Measurements from ENCODE around the gene RPTOR.

RPTOR gene

DNA sequence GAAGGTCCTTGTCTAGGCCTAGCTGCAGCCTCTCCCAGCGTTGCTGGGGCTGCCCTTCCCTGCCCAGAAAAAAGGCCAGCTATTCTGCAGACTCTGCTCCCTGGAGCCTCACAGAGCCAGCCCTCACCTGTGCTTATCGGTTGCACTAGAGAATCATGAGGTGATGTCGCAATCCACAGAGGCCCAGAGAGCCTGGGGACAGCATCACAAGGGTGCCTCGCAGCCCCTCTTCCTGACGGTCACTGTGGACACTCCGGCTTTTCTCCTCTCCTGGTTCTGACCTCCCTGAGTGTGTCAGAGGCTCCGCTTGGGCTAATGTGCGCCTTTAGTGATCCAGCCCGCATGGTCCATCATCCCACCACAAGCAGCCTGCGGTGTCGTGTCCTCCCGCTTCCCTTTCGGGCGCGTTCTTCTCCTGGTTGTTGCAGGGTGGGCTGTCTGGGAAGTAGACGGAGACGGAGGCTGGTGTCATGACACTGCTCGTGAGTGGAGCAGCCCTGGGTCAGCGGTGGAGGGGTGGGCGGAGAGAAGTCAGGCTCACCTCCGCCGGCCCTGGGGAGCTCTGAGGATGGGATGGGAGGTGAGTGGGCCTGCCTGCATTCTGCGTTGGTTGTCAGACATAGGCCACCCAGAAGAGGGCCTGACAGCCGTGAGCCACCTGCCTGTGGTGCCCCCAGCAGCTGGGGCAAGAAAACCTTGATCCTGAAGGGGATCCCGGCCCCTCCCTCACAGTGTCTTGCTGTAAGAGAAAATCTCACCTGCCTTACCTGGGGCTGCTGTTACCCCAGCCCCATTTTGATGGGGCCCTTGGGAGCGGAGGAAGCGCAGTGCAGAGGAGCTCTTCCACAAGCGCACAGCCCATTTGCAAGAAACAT, 281.1 kb downstream of the RPTOR start:
- DNase-seq, result no peak

DNA sequence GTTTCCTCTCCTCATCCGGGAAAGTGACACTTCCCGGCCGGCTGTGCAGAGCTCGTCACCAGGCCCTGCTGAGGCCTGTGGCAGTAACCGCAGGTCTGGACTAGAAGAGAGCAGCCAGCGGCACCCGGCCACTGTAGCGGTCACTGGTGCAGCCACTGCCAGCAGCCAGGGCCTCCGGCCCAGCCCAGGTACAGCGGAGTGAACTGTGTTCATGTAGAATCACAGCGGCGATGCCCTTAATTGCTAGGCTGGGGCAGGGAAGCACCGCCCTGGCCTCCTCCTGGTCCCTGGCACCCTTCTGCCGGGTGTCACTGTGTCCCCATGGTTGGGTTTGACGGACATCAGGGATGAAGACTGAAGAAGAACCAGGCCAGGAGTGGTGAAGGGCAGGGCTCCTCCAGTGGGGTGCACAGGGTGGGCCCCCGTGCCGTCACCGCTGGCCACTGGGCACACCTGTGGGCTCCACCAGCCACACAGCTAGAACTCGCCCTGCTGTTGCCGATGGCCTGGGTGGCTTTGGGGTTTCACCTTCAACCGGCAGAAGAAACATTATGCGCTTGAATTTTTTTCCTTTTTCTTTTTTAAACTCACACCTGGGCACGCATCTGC, 281.8 kb downstream of the RPTOR start:
- DNase-seq, result no peak

DNA sequence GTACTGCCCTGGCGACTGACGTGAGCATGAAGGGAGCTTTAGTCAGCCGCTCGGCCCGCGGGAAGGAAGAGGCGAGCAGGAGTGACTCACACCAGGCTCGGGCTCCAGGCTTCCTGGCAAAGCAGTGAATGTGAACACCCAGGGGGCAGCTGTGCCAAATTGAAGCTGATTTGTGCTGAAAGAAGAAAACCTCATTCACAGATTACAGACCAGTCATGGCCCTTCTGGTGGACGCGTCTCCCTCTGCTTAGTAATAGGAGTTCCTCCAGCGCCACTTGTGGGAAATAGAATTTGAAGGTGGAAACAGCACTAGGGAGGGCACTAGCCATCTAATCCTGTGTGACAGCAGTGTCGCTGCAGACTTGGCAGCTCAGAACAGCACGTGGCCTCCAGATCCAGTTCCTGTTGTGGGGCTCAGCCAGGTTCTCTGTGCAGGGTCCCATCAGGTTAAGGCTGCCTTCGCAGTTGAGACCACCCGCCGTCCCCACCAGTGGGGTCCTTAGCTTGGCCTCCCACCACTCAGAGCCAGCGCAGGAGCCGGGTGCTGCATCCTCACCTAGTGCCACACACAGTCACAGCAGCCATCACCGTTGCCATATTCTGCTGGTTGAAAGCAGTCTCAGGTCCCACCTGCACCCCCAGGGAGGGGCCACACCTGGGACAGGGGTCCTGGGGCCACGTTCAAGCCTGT, 282.5 kb downstream of the RPTOR start:
- DNase-seq, result no peak

- no peak for DNase-seq
Observed at GRCh38 chr17:80827646-80828643, 283.3 kb downstream of the RPTOR start.

- DNase-seq, result no peak
Observed at GRCh38 chr17:80829166-80829813, 284.7 kb downstream of the RPTOR start.

DNA sequence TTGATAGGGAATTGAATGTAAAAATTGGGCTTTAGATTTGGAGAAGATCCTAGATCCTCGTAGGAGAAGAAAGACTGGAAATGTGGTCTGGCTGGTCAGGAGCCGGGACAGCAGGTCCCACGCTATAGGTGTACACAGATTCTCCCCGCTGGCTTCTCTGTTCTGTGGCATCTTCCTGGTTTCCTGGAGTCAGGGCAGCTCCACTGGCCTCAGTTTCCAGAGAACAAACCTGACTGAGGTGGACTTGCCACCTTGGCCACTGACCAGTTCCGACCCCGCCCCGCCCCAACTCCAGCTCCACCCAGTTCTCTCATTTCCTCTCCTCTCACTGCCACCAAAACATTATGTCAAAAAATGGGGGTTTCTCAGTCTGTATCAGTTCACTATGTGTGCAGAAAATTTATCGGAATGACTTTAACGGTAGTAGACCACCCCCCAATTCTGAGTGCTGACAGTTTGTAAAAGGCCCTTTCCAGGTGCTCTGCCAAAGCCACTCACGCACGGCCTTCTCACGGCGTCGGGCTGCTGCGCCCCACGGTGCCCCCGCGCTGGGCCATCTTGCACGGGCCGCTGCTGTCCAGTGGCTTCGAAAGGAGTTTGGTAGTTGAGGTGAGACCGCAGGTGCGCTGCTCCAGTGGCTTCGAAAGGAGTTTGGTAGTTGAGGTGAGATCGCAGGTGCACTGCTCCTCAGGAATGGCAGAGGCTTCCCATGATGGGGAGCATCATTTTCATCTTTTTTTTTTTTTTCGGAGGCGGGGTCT, 285.6 kb downstream of the RPTOR start:
- DNase-seq, result no peak

DNA sequence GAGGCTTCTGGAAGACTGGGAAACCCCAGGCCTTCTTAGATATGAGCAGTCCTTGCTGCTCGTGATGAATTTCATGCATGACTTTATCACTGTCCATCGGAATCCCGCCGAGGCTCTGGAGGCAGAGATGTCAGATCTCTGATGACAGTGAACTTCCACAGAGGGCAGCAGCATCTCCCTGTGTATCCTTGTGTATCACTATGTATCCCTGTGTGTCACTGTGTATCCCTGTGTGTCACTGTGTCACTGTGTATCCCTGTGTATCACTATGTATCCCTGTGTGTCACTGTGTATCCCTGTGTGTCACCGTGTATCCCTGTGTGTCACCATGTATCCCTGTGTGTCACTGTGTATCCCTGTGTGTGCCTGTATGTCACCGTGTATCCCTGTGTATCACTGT, 286.9 kb downstream of the RPTOR start:
- no peak for DNase-seq

GRCh38 chr17:80832266-80832676, 287.6 kb downstream of the RPTOR start:
- no peak for DNase-seq

DNA sequence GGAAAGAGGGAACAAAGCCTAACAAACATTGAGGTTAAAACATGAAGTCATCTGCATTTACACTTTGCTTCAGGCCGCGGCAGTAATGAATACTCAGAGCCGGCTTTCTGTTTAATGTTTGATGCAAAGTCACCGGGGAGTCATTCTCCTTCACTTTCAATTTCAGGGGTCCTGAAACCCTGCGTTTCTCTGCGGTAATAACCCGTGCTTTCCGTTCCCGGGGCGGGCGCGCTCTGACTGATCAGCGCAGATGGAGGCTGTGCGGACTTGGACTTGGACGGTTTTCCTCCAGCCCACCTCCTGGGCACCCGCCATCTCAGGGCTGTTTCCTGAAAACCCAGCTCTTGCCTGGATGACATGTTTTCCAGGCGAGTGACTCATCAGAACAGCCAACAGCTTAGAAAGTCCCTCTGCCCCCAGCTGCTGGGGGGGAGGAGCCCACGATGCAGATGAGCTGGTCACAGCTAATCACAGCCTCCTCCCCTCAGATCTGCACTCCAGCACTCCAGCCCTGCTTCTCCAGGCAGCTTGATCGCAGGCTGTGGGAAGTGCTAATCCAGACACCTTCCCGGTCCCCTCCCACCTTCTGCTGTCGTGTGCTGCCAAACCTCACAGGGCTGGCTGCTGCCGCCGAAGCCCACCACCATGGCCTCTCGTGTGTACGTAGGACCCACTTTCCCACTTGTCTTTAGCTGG, 288.4 kb downstream of the RPTOR start:
- DNase-seq, result peak; percentile 94

DNA sequence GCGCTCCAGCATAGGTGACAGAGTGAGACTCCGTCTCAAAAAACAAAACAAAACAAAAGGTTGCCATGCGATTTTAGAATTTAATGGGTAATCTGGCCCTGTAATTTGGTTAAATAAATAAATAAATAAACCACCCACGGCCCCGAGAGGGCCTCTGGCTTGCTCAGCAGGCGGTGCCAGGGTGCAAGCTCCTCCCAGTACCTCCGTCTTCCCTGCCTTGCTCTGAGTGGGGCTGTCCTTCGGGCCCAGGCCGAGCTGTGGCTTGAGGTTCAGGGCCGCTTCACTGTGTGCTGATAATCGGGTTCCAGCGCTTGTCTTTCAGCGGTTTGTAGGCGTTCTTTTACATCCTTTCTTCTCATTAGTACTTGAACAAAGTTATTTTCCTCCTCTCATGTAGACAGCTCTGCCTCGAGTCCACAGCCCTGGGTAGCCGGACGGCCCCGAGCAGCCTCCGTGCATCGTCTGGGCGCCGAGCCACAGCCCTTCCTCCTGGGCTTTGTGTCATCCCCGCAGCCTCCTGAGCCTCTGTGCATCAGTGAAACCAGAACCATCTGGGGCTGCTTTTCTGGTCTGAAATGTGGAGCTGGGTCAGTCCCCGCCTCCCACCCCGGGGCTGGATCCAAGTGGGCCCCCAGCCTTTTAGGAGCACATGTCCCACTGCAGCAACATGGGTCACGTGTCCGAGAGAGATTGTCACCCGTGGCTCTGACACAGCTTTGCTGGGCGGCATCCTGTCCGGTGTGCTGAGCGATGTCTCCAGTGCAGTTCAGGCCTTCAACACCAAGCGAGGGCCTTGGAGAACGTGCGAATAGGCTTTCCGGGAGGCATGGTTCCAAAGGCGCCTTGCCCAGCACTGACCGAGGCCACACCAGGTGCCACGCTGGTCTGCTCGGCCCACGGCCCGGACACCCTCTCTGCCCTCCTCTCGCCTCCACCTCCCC, 289.6 kb downstream of the RPTOR start:
- no peak for DNase-seq

DNA sequence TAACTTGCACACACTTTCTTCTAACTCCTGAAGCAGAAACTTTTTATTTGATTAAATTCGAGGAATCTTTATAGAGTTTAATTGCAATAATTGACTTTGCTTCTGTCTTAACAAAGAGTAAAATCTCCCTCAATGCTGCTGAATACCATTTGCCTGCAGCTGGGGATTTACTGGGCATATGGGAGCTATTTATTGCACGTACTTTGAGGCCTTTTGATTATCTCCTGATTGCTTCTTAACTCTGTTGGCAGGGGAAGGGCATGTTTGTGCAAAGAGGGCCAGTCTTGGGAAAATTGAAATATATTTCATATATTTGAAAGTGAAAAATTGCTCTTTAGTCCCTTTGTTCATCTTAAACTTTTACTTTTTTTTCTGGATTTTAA, 290.2 kb downstream of the RPTOR start:
- no peak for DNase-seq

DNA sequence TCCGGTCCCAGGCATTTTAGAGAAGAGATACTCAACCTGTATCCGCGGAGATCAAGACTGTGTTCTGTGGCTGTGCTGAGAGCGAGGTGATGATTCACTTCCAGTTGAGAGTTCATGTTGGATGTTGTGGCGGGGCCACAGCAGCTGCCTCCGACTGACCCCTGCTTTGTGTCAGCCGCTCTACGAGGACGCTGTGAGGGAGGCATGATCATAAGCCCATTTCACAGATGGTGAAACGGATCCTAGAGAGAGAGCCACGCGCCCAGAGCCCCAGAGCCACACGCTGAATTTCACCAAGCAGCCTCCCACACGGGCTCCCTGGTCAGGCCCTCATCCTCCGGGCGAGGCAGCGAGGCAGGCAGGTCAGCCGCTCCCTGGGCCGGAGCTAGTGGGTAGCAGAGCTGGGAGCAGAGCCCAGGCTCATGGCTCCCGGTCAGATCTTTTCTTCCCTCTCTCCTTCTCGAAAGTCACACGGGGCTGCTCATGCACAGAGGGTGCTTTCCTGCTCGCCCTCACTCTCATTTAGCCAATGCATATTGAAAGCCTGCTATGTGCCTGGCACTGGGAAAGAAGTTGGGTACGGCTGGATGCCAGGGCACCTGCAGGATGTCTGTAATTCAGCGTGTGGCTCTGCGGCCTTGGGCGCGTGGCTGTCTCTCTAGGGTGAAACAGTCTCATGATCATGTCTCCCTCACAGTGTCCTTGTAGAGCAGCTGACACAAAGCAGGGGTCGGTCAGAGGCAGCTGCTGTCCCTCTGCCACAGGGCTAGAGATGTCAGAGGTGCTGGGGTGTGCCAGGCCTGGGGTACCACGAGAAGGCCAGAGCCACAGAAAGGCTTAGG, 291.4 kb downstream of the RPTOR start:
- no peak for DNase-seq

- DNase-seq, result no peak
Observed at GRCh38 chr17:80836658-80836965, 292.0 kb downstream of the RPTOR start.

GRCh38 chr17:80836971-80837481, 292.4 kb downstream of the RPTOR start:
- DNase-seq, result peak; percentile 61

DNA sequence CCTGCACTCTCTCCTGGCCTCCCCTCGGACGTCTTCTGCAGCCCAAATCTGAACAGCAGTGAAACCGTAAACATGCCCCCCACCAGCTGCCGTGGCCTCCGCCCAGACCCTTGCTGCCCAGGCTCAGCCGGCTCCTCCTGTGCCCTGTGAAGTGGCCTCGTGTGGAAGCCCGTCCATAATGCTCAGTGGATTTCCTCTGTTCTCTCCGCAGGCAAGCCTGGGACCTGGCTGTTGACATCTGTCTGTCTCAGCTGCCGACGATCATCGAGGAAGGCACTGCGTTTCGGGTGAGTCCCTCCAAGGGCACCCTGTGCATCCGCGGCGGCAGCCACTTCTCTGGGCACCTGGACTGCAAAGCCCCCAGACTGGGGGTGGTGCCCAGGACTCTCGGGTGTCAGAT, 293.1 kb downstream of the RPTOR start:
- no peak for DNase-seq

DNA sequence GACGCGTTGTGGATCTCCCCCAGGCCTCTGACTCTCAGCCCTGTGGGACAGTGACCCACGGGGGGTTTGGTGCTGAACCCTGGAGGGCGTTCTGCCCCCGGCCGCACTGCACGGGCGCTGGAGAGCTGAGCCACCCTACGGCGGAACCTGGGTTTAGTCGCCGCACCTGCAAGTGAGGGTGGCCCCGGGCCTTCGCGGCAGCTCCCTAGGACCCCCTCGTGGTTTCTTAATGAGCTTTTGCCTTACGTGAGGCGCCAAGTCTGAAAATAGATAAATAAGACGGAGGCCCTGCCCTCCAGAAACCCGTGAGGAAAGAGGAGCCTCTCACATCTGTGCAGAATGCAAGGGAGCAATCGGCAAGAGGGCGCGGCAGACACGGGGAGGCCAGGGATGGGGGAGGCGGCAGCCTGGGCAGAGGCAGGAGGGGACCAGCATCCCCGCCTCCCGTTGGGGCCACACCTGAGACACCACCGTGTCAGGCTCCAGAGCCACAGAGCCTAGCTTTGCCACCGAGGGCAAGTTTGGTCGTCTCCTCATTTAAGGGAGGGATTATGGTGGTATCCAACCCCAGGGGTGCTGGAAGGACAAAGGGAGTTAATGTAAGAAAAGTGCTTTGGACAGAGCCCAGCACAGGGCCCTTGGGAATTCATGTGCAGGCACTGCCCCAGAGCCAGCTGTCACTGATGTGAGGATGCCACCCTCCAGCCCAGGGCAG, 293.8 kb downstream of the RPTOR start:
- peak; percentile 70 for DNase-seq

DNA sequence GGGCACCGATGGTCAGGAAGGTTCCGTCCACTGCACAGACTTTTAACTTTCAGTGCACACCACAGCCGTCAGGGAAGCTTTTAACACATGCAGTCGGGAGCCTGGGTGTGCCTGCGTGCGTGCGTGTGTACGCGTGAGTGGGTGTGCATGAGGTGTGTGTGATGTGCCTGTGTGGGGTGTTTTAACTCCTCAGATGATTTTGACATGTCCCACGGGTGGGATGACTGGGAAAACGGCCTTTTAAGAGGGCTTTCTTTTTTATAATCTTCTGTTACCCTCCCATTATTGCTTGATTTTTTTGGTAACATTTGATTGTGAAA, 294.3 kb downstream of the RPTOR start:
- no peak for DNase-seq

- peak; percentile 72 for DNase-seq
Observed at GRCh38 chr17:80839511-80839941, 294.9 kb downstream of the RPTOR start.
